Activated naive CD4-positive, alpha-beta T cell treated with anti-CD3 and anti-CD28 coated beads, Interleukin-2, amount 50 U/mL, for 72 hours (primary cell): ENCODE results near the gene SELENON. TPM values are rescaled to one million over a fixed set of nuclear protein-coding genes. Genes with fewer than 3 reads are reported as not detected.

Experiments used
- ATAC-seq, 2 donors: fragments of 150-1000 bp; cut with Tn5 transposase; 2 replicates each; pipeline ENCODE4 v1.10.0; 2021; ENCODE audit warnings: mild to moderate bottlenecking in 2 of 2, moderate library complexity in 2 of 2
- DNase-seq, 2 donors: peaks; one replicate each; pipeline ENCODE4 v3.0.0; 2021 to 2022; ENCODE audit warnings: low spot score in 2 of 2
- H3K27ac Mint-ChIP-seq, 2 donors: one replicate each; pipeline ENCODE4 v1.8.0; 2022; ENCODE audit warnings: mild to moderate bottlenecking in 2 of 2, mixed read lengths in 2 of 2
- H3K36me3 Mint-ChIP-seq, 2 donors: one replicate each; pipeline ENCODE4 v1.8.0; 2022; ENCODE audit warnings: mixed read lengths in 2 of 2
- H3K9me3 Mint-ChIP-seq, 2 donors: one replicate each; pipeline ENCODE4 v1.8.0; 2022; ENCODE audit warnings: mixed read lengths in 2 of 2
- total RNA-seq, 2 donors: library from RNA; stranded (reverse); gene quantifications; one replicate each; pipeline ENCODE4 v1.2.3, GENCODE V29; 2022

SELENON gene
- total RNA-seq, 2 donors from 2014 or later = 13.5 to 34.9 TPM

DNA sequence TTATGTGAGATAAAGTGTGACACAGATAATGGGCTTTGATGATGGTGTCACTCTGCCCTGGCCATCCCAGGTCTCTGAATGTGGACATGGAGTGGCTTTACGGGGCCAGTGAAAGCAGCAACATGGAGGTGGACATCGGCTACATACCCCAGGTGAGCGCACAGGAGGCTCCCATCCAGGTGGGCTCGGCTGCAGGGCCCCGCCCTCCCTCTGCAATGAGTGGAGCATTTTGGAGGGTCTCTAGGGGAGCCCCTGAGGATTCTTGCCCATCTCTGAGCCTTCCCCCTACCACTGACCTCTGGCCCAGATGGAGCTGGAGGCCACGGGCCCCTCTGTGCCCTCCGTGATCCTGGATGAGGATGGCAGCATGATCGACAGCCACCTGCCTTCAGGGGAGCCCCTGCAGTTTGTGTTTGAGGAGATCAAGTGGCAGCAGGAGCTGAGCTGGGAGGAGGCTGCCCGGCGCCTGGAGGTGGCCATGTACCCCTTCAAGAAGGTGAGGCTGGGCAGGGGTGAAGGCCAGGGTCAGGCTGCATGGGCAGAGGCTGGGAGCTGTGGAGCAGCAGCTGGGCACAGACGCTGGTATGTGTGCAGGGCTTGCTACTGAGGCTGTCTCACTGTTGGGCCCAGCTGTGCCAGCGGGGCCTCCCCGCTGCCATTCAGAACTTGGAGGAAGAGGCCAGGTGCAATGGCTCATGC lies 11.5 kb downstream of the SELENON start:
- ATAC-seq (no peak), DNase-seq (no peak)
- Mint-ChIP-seq H3K27ac (peak overlapping the region in 1 of 2 donors; percentile 74), H3K9me3 (no peaks in the 10 kb centered on the region), H3K36me3 (no peaks in the 10 kb centered on the region)

DNA sequence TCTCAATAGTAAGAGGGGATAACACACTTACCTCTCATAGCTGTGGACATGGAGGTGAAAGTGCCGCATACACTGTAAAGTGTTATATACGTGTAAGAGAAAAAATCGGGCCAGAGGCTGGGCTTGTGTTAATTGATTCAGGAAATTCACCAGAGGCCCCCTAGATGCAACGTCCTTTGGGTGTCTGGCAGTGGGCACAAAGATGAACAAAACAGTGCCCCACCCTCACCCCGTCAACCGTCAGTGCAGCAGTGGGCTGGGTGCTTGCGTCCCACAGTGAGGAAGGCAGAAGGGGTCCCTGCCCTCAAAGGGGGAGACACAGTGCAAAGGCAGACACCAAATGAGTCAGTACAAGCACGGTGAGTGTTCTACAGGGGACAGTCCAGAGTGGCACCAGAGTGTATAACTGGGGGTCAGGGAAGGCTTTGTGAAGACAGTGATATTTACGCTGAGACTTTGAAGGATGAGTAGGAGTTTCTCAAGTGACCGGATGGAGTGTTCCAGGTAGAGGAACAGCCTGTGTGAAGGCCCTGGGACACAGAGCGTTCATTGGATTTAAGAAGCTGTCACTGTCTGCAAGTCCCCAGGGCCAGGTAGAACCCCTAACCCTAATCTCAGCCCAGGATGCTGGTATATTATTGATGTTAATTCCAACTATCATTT lies 13.2 kb downstream of the SELENON start:
- no peak overlapping the region for H3K27ac Mint-ChIP-seq
- H3K9me3 Mint-ChIP-seq = no peaks in the 10 kb centered on the region
- ATAC-seq = no peak
- no peaks in the 10 kb centered on the region for H3K36me3 Mint-ChIP-seq
- DNase-seq = no peak

DNA sequence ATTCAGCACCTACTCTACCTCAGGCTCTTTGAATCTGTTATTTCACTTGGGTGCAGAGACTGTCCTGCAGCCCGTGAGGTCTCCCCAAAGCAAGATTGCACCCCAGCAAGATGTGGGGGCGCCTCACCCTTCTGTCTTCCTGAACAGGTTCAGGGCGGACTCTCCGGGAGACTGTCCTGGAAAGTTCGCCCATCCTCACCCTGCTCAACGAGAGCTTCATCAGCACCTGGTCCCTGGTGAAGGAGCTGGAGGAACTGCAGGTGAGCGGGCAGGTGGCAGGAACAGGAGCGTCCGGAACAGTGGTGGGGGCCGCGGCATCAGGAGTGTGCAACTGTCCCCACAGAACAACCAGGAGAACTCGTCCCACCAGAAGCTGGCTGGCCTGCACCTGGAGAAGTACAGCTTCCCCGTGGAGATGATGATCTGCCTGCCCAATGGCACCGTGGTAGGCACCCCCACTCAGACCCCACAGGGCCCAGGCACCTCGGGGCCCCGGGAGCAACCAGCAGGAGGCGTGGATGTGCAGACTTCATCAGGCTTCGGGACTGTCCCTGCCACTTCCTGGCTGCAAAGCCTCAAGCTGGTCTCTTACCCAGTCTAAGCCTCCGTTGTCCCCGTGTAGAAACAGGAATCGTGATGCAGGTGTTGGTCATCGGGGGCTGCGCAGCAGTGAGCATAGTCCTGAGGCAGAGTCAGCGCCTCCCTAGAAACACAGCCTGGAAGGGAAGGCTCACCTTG lies 13.9 kb downstream of the SELENON start:
- Mint-ChIP-seq H3K36me3 (peaks cover under 1% of the 10 kb centered on the region in 2 donors), H3K27ac (peak overlapping the region in 1 of 2 donors; percentile 53), H3K9me3 (no peaks in the 10 kb centered on the region)
- ATAC-seq = peak in 1 of 2 donors; percentile 25
- DNase-seq = peak in 1 of 2 donors; percentile 54

DNA sequence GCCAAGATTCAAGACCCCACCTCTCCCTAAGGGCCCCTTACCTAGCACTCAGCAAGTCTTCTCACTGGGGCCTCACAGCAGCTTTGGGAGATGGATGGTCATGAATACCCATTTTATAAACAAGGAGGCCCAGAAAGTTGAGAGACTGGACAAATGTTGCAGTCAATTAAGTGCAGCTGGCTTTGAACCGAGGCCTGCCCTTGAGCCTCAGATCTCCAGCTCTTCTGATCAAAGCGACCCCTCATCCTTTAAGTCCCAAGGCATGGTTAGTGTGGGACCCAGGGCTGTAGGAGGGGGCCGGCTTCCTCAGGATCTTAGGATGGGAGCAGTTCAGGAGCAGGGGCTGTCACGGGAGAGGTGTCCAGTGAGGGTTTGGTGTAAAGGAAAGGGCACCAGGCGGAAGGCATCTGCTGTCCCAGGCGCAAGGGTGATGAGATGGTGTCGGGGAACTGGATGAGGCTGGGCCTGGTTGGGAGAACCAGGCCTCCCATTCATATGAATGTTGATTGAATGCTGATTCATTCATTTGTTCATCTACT lies 14.6 kb downstream of the SELENON start:
- Mint-ChIP-seq H3K9me3 (no peaks in the 10 kb centered on the region), H3K36me3 (peaks cover 5 to 8% of the 10 kb centered on the region in 2 donors), H3K27ac (peak overlapping the region in 1 of 2 donors; percentile 53)
- no peak for ATAC-seq
- DNase-seq = no peak

DNA sequence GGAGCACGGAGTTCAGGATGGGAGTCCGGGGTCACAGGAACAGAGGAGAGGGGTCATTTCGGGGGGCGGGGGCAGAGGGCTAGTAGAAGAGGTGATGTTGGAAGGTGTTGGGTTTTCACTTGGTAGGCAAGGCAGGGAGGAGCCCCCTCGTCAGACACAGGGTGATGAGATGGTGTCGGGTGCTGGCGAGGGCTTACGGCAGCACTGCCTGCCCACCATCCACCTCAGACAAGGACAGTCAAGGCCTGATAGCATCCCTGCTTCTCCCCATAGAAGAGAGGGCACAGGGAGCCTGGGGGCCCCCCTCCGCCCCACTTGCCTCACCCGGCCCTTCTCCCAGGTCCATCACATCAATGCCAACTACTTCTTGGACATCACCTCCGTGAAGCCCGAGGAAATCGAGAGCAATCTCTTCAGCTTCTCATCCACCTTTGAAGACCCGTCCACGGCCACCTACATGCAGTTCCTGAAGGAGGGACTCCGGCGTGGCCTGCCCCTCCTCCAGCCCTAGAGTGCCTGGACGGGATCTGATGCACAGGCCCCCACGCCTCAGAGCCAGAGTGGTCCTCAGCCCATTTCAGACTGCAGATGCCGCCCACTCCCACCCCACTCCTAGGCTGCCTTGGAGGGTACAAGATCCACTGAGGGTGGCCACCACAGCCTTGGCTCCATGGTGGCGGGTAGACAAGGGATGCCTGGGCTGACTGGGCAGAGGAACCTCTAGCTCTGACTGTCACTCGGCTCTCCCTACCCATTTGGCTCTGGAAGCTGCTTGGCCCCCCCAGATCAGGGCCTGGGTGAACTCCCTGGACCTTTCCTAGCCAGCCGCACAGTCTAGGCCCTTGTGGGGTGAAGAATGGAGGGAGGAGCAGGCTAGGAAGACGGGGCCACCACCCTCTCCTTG lies 15.5 kb downstream of the SELENON start:
- no peak for ATAC-seq
- DNase-seq = no peak
- no peaks in the 10 kb centered on the region for H3K9me3 Mint-ChIP-seq
- peaks cover 6 to 8% of the 10 kb centered on the region in 2 donors for H3K36me3 Mint-ChIP-seq
- H3K27ac Mint-ChIP-seq = peak overlapping the region in 1 of 2 donors; percentile 53

DNA sequence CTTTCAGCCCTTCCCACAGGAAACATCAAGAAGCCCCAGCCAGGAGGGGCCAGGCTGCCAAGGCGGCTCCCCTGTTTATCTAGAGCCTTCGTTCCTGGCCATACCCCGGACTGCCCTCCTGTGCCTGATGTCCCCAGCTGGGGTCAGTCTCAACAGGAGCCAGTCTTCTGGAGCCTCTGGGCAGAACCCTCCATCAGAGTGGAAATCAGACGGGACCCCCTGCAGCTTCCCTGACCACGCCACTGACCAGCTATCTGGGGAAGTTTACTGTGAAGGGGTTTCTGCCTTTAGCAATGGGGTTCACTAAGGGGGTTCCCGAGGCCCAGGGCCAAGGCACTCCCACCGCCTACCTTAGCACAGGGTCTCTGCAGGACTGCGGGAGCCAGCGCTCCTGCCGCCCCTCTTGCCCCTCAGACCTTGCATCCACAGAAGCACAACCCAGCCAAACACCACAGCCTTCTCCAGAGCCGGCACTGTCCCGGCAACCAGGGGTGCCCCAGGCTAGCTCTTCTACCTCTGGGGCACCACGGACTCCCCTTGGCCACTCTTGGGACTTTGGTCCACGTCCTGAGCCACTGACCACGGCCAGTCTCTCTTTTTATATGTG lies 16.2 kb downstream of the SELENON start:
- Mint-ChIP-seq H3K9me3 (no peaks in the 10 kb centered on the region), H3K36me3 (peaks cover 14 to 16% of the 10 kb centered on the region in 2 donors), H3K27ac (peak overlapping the region in 1 of 2 donors; percentile 22)
- DNase-seq (no peak), ATAC-seq (no peak)

DNA sequence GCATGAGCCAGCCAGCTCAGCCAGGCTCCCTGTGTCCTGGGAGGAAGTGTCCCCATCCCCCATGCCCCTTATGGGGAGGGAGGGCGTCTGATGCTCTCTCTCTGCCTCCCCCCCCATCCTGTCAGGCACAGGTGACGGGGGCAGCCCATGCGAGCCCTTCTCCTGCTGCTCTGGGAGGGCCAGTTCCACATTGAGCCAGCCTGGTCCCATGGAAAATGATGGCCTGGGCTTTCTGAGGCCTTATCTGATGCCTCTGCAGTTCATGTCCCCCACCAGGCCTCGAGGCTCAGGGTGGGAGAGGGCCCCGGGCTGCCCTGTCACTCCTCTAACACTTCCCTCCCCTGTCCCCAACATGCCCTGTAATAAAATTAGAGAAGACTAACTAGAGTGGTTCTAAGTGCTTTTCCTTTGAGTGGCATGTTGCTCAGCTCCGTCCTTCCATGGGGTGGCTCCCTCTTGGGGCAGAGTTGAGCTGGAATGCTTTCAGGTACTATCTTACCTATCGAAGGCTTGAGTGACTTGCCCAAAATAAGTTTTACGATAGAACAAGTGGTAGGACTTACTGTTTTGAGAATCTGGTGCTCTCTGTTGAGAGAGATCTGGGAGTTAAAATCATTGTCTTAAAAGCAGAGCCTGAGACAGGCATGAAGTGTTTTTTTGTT lies 18.0 kb downstream of the SELENON start:
- DNase-seq = no peak
- Mint-ChIP-seq H3K27ac (peak overlapping the region; percentile 70 to 90), H3K9me3 (no peaks in the 10 kb centered on the region), H3K36me3 (peaks cover 21 to 27% of the 10 kb centered on the region in 2 donors)
- no peak for ATAC-seq

DNA sequence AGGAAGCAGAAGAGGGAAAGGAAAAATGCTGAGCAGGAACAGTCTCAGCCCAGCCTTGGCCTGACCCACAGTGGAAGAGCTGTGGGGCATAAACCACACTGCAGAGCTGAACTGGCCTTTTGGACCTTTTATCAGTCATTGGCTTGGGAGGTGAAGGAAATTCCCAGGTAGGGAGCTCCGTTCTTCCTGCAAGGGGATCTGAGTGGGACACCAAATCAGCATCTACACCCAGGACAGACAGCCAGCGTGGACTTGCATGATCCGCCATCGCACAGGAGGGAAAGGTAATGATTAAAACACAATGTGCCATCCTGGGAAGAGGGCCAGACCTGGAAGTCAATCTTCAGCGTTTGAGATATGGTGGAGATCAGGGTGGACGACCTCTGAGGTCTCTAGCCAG lies 18.6 kb downstream of the SELENON start:
- DNase-seq = no peak
- no peak for ATAC-seq
- peak overlapping the region; percentile 90 to 98 for H3K27ac Mint-ChIP-seq
- no peaks in the 10 kb centered on the region for H3K9me3 Mint-ChIP-seq
- peaks cover 21 to 27% of the 10 kb centered on the region in 2 donors for H3K36me3 Mint-ChIP-seq

DNA sequence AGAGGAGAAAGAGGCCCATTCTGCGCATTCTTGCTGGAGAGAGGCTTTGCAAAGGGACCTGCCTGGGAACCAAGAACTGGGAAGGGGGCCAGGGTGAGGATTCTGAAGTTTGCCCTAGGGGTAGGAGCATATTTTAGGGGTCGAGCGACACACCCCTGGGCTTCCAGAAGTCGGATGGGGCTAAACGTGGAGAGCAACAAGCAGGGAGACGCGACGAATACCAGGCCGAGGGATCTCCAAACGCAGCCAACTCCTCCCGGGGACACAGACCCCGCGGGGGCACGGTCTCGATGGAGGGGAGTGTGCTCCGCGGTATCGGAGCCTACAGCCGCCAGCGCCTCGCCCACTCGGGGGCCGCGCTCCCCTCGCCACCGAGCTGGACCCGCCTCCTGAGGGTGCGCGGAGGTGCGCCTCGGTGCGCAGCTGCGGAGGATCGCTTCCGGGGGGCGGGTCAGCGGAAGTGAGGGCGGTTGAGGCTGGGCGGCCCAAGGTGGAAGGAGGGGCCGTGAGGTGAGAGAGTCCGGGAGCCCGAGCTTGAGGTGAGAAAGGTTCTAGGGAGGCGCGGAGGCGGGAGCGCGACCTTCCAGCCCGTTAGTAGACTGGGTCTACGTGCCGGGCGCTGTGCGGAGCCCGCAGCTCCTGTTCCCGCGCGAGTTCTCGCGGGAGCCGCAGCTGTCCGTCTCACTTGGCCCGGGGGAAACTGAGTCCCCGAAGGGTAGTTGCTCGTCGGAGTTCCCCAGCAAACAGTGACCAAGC lies 19.7 kb downstream of the SELENON start, which contains the start of gene MTFR1L:
Gene MTFR1L (plus strand): TSS at position 464 of the 756 bp plus-strand sequence. CDS start 3,151 bp downstream, outside the sequence.
- H3K9me3 Mint-ChIP-seq = no peaks in the 10 kb centered on the region
- H3K27ac Mint-ChIP-seq = peak within 1 kb of the TSS; percentile 90 to 98
- DNase-seq = peak; percentile 92 to 94
- peak; percentile 90 to 91 for ATAC-seq
- H3K36me3 Mint-ChIP-seq = peaks cover 21 to 27% of the 10 kb centered on the region in 2 donors

DNA sequence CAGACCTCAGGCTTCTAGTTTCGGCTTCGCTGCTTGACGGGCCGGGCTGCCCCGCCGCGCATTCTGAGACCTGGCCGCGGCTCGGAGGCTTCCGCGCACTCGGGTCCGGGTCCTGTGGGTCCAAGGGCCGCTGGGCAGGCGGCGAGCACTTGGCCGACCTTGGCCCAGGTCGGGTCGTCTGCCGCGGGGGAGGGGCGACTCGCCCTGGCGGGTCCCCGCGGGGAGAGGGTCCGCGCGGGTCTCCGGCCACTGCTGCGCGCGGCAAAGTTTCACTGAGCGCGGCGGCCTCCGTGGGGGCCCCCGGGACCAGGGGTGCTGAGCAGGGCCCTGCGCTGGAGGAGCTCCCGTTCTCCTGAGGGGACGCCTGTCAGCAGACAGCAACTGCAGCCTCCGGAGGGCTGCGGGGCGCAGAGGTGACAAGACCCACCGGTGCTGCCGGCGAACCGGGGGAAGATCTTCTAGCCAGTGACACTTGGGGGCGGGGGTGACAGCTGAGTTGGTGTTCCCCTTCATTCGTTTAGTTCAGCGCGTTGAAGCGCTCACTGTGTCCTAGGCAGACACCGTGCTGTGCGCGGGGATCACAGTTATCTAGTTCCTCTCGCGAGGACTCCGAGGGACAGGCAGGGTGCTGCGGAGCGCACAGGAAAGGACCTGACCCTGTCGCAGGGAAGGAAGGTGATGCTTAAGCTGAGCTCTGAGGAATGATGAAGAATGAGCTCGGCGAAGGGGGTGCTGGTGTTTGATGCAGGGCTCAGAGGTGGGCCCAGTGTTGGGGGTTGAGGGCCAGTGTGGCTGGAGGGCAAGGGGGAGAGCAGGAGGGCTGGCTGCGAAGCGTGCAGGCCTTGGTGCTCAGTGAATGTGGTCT lies 20.5 kb downstream of the SELENON start:
- peak overlapping the region; percentile 90 to 96 for H3K27ac Mint-ChIP-seq
- peak; percentile 72 to 74 for ATAC-seq
- peak; percentile 72 to 79 for DNase-seq
- no peaks in the 10 kb centered on the region for H3K9me3 Mint-ChIP-seq
- peaks cover 21 to 27% of the 10 kb centered on the region in 2 donors for H3K36me3 Mint-ChIP-seq

DNA sequence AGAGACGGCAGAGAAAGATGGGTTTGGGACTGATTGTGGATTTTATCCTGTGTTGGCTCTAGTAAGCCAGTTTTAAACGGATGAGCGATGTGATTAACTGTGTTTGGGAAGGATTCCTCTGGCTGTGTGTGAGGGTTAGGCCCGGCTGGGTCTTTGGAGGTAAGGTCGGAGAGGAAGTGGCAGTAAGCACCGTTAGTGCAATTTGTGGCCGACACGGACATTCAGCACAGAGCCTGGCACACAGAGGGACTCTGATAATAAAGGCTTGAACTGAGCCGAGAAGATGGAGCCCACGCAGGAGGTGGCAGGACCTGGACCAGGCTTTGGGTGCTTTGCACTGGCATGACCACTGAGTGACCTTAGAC lies 21.1 kb downstream of the SELENON start:
- no peak for DNase-seq
- Mint-ChIP-seq H3K27ac (peak overlapping the region; percentile 90 to 96), H3K9me3 (no peaks in the 10 kb centered on the region), H3K36me3 (peaks cover 21 to 27% of the 10 kb centered on the region in 2 donors)
- ATAC-seq = no peak

DNA sequence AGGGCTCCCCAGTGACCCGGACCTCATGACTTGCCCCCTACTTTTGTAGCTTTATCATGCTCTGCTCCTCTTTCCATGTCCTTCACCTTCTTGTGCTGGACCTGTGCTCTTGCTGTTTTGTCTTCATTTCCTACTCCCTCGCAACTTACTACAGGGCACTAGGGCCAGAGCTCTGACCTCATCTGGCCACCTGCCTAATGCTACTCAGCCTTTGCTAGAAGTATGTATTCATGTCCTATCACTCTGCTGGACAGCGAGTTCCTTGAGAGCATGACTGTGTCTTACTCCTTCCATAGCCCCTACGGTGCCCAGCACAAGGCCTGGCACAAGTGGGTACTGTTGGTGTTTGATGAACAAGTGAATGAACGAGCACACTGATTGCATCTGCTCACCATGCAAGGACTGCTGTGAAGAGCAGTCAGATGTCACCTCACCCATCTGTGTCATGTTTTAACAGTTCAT lies 21.7 kb downstream of the SELENON start:
- no peaks in the 10 kb centered on the region for H3K9me3 Mint-ChIP-seq

DNA sequence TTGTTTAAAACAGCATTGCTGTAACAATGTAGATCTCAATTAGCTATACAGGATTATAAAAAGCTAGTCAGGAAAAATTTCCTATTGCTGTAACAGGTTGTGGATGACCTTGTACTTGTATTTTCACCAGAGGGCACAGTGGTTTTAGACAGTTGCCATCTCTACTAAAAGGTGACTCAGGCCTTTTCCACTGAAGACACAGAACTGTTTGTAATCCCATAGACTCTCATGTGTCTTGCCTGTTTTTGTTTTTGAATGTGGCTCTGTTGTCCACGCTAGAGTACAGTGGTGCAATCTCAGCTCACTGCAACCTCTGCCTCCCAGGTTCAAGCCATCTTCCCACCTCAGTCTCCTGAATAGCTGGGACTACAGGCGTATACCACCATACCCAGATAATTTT lies 25.6 kb downstream of the SELENON start:
- ATAC-seq = no peak

More for the DNA sequence above, 21.7 kb downstream of the SELENON start:
- Mint-ChIP-seq H3K27ac (peak overlapping the region; percentile 90 to 96), H3K36me3 (peaks cover 21 to 27% of the 10 kb centered on the region in 2 donors)
- no peak for ATAC-seq
- no peak for DNase-seq

DNA sequence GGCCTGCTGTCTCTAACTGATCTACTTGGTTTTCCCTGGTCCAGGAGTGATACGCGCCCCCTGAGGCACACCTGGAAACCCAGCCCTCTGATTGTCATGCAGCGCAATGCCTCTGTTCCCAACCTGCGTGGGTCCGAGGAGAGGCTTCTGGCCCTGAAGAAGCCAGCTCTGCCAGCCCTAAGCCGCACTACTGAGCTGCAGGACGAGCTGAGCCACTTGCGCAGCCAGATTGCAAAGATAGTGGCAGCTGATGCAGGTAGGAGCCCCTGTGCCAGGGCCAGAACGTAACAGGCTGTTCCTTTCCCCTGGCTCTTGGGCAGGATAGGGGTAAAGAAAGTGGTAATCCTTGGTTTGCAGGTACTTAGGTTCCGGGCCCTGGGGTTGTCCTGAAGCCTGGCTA lies 26.6 kb downstream of the SELENON start:
- no peak for DNase-seq
- ATAC-seq = no peak
- Mint-ChIP-seq H3K9me3 (no peaks in the 10 kb centered on the region), H3K36me3 (peaks cover 15 to 17% of the 10 kb centered on the region in 2 donors), H3K27ac (no peak overlapping the region)

More for the DNA sequence above, 25.6 kb downstream of the SELENON start:
- Mint-ChIP-seq H3K9me3 (no peaks in the 10 kb centered on the region), H3K36me3 (peaks cover 24% of the 10 kb centered on the region in 2 donors), H3K27ac (no peak overlapping the region)
- DNase-seq = no peak
